Activated CD4-positive, alpha-beta T cell treated with anti-CD3 and anti-CD28 coated beads, Interleukin-10, Interleukin-2, amounts not matched to agents 100 ng/mL and 50 ng/mL, durations not matched to agents 16 hours and 8 hours (primary cell): ENCODE results near the gene FBXO34.

Experiments used
- DNase-seq: peaks from one replicate; pipeline ENCODE4 v3.0.0-alpha.2; 2020

Gene FBXO34

DNA sequence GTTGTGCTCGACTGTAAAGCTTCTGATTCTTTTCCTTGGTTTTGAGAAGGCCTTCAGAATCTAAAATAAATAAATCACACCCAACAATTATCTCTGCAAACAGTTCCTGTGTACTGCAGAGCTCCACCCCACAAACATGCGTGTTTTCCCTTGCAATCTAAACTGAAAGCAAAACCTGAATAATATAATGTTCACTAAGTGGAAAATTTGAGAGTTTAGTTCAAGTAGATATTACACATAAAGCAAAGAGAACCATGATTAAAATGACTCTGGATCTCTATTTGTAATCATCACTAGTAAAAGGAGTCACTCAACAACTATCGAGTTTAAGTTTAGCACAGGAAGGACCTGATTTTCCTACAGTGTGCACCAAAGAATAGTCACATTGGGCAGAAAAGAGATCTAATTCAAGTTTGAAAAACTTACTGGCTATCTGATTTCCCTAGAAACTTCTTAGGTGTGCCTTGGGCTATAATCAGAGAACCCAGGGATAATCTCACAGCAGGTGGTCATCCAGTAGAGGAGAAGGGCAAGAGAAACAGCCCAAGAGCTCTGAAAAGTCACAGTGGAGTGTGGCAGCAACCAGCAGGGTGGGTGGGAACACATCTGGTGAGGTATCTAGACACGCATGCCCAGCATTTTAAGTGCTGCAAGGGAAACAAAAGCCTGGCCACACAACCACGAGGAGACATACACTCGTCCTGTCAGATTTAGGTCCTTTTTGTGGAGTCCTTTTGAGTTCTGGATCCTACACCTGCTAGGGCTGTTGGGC, 115.0 kb downstream of the FBXO34 start:
- DNase-seq = peak; percentile 9

DNA sequence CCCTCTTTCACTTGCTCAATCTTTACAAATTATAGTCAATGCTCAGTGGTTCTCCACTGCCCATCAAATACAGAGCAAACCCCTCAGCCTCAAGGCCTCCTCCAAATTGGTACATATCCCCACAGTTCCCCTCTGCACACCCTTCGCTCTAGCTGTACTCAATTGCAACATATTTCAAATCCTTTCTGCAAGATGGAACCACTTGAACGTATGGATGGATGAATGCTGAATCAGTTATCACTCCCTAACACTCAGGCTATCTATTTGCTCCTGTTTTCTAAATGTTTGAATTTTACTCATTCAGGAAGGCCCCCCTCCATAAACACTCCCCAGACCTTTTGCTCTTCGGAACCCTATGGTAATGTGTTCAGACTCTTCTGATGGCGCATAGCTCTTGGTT, 115.9 kb downstream of the FBXO34 start:
- no peak for DNase-seq

DNA sequence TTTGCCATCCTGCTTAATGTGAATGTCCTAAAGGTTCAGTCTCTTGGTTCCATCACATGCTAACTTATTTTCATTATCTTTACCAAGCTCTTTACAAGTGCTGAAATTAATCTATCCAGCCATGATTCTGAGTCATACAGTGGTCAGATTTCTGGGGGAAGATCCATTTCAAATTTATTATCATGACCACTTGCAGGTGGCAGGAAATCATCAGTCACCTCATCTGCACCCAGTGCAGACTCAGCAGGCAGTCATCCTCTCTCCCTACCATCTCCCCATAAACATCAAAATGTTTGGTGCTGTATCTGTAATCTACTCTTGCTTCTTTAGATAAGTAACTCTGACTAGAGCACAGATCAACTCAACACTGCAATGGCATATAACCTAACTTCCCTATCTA, 116.9 kb downstream of the FBXO34 start:
- no peak for DNase-seq

DNA sequence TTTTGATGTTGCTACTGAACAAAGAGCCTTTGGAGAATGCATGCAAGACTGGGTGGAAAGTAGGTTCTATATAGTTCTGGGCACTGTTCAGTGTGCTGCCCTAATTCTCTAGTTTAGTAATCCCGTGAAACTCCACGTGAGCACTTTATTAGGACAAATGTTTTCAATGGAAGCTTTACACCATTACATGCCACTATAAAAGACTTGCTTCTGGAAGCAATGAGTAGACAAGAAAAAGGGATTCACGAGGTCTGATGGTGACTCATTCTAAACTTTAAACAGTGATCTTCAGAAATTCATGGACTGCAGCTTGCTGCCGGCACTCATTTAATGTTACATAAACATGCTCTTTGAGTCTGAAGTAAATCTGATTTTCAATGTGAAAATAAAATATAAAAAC, 118.1 kb downstream of the FBXO34 start:
- DNase-seq = no peak

DNA sequence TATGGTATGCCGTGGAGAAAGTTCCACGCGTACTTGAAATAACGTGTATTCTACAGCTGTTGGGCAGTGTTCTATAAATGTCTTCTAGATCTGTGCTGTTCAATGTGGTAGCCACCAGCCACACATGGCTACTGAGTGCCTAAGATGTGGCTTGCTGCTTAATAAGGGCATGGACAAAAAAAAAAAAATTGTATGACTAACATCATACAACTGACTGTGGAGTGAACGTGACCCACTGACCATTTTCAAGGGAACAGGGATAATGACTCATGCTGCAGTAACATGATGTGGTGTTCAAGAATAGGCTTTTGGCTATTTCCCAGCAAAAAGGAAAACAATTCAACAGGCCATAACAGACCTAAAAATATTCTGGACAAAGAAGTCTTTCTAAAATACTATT, 127.5 kb downstream of the FBXO34 start:
- DNase-seq = no peak

DNA sequence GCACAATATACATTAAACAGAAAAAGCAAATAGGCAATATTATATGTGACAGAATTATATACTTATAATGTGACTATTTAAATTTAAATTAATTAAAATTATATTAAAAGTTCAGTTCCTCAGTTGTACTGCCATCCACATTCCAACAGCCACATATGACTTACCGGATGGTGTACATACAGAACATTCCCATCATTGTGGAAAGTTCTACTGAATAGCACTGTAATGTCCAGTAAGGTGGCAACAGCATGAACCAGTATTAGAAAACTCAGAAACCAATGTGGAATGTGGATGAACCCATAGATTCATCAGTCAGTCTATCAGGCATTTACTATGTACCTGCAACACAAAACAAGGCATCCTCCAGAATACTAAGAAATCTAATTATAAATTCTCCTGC, 128.0 kb downstream of the FBXO34 start:
- DNase-seq = no peak

DNA sequence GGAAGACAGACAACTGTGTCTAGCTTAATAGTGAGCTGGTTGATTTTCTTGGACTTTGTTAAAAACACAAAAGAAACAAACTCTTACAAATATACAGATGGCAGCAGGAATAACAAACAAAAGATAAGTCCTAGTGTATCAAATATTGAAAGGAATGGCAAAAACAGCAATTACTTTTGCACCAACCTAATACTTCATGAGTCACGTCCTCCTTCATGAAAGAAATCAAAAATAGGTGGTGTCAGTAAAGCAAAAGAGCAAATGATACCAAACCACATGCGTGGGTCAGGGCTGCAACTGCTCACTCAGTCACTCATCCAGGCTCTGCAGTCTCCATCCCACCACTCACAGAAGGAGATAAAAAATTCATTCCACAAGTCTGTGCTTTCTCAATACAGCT, 128.6 kb downstream of the FBXO34 start:
- DNase-seq = peak; percentile 4

DNA sequence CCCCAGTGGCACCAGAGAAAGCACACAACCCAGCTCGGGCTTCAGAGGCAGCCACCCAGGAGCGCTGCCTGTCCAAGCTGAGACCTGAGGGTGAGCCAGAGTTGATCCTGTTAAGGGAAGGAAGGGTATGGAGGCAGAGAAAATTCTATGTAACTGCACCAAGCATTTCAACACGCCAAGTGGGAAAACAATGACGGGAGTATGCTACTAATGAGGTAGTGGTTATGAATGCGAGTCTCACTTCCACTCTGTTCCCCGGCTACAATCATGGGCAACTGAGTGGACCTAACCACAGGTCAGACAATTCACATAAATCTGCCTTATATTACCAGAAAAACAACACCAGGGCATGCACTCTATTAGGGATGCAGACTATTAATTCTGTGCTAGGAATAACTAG, 130.5 kb downstream of the FBXO34 start:
- no peak for DNase-seq
